ENCODE results near the gene ZNF534.
"Not testable (repeated sequence)": the region's sequence is repeated elsewhere in the genome, so short reads cannot be mapped to it uniquely, and the experiment has no call there.

ZNF534 gene

GRCh38 chr19:52500474-52500873 is 71.5 kb downstream of the ZNF534 start:
- DNase-seq = not testable (repeated sequence)

GRCh38 chr19:52500991-52501390 is 72.0 kb downstream of the ZNF534 start:
- not testable (repeated sequence) for DNase-seq
